Astrocyte (in vitro differentiated cells and primary cell): ENCODE data around the gene KMT2C.

Experiments used
- EZH2 ChIP-seq: IDR thresholded peaks from 2 replicates; pipeline ENCODE4 v1.6.1; 2012; ENCODE audit warnings: mild to moderate bottlenecking, low read length, inconsistent platforms; ENCODE audit not compliant: insufficient read depth
- TF ChIP-seq, protein P1 (sequence below): IDR thresholded peaks from 2 replicates; pipeline ENCODE4 v1.5.1; 2011; ENCODE audit warnings: low read depth, mild to moderate bottlenecking, inconsistent platforms, low read length, moderate library complexity; ENCODE audit not compliant: insufficient read depth

DNA sequence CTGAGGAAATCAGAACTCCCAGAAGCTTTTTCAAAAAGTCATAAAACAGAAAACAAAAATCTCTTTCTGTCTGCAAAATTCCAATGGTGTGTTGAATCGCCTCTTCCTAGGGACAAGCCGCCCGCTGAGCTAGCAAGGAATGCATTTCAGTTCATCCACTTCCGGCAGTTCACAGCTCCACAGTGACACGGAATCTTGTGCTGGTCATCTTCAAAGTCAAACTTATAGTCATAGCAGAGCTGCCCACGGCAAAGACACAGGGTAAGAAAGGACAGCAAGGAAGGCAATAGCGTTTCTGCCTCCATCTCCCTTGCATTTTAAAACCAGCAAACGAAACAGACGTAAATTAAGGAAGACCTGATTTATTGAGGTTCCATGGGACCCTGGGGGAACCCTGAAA, 299.1 kb downstream of the KMT2C start:
- no peak for TF ChIP-seq EZH2
- TF ChIP-seq, protein P1, sequence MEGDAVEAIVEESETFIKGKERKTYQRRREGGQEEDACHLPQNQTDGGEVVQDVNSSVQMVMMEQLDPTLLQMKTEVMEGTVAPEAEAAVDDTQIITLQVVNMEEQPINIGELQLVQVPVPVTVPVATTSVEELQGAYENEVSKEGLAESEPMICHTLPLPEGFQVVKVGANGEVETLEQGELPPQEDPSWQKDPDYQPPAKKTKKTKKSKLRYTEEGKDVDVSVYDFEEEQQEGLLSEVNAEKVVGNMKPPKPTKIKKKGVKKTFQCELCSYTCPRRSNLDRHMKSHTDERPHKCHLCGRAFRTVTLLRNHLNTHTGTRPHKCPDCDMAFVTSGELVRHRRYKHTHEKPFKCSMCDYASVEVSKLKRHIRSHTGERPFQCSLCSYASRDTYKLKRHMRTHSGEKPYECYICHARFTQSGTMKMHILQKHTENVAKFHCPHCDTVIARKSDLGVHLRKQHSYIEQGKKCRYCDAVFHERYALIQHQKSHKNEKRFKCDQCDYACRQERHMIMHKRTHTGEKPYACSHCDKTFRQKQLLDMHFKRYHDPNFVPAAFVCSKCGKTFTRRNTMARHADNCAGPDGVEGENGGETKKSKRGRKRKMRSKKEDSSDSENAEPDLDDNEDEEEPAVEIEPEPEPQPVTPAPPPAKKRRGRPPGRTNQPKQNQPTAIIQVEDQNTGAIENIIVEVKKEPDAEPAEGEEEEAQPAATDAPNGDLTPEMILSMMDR = no peak
